Posterior cingulate gyrus (tissue), 11 donors: ENCODE data around the gene SPN.
"Not testable (repeated sequence)": the region's sequence is repeated elsewhere in the genome, so short reads cannot be mapped to it uniquely, and the experiment has no call there.

ENCODE experiments used
- DNase-seq, 10 donors: peaks; one replicate each; pipeline versions ENCODE4 v3.0.0 to v3.0.0-alpha.2; 2020 to 2021; ENCODE audit warnings: mixed read lengths in 3 of 10
- intact Hi-C: fragments of 100-400 bp; cut with DNase I; formaldehyde crosslinking; loops from one replicate; pipeline ENCODE4 v1.15.1; 2023

SPN gene

GRCh38 chr16:29674188-29674587, 11.1 kb downstream of the SPN start:
- DNase-seq = peak; percentile 52 to 96 (median 70)
- intact Hi-C loops = no loop called here

DNA sequence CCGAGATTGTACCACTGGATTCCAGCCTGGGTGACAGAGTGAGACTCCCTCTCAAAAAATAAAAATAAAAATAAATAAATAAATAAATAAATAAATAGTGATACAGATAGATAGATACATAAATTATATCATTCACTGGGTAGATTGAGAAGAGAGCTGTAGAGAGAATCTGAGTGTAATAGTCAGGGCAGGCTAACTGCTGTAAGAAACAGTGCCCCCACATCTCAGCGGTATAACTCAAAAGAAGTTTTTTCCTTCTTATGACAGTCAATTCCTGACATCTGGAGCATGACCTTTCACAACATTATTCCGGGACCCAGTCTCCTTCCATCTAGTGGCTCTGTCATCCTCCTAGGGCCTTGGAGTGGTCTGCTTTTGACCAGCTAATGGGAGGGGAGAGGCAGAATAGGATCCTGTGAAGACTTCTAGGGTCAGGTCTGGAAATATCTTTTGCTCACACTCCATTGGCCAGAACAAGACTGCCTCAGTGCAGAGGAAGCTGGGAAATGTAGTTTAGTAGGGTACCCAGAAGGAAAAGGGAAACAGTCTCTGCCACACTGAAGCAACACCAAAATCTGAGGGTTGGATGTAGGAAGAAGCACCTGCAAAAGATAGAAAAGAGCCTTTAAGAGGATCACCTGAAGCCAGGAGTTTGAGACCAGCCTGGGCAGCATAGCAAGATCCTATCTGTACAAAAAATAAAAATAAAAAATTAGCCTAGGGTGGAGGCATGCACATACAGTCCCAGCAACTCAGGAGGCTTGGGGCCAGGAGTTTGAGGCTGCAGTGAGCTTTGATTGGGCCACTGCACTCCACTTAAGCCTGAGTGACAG, 13.0 kb downstream of the SPN start:
- intact Hi-C loops = no loop called here
- DNase-seq = no peak

DNA sequence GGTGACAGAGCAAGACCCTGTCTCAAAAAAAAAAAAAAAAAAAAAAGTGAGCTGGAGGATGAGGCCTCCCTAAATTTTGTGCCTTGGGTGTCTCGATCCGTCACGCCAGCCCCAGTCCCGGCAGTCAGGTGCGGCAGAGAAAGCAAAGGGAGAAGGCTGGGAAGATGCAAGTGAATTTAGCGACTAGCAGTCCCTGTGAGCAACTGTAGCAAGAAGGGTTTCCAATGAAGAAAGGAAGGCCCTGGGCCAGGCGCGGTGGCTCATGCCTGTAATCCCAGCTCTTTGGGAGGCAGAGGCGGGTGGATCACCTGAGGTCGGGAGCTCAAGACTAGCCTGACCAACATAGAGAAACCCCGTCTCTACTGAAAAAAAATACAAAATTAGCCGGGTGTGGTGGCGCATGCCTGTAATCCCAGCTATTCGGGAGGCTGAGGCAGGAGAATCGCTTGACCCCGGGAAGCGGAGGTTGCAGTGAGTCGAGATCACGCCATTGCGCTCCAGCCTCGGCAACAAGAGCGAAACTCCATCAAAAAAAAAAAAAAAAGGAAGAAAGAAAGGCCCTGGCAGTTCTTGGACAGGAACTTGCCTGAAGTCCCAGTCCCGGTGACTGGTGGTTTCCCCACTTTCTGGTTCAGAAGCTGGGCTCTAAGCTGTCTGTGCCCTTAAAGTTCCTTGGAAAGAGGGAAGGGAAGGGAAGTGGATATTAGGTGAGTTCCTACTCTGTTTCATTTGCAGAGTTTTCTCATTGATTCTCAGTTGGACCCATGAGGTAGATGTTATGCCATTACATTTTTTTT, 14.1 kb downstream of the SPN start:
- DNase-seq = no peak
- intact Hi-C loops = no loop called here

DNA sequence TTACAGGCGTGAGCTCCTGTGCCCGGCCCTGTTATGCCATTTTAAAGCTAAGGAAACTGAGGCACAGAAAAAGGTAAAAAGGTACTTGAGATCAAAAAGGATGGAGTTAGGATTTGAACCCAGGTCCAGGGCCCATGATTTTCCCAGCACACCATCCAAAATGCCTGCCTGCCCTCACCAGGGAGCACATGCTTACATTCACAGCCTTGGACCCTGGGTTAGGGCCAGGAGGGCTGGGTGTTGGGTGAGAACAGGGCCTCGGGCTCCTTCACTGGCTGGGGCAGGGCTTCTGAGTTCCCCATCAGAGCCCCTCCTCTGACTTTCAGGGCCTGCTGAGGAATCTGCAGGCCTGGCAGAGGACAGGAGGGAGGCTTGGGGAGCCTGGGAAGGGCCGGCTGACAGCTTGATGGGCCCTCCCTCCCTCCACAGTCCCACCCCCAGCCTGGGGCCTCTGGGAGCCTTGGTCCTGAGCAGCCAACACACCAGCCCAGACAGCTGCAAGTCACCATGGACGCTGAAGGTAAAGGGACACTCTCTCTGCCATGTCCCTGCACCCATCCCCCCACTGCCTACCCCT, 15.7 kb downstream of the SPN start, which contains the start of gene QPRT:
Gene QPRT, plus strand, starts transcription at position 490 of the 577 bp plus-strand sequence. Its CDS starts 18 bp downstream, at position 508.
- intact Hi-C loops = no loop called here

DNA sequence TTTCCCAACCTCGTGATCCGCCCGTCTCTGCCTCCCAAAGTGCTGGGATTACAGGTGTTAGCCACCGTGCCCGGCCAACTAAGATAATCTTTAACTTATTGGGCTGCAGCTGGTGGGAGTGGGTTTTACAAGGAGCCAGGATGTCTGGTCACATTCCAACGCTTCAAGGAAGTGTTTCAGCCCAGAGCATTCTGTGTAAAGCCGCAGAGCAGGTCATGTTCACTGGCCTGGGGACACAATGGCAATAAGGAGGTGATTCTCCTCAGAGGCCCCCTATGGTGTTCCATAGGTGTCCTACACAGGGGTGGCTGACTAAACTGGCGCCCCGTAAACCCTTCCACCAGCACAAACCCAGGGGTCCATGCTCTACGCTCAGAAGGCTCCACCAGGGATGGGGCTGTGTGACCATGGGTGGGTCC, 17.1 kb downstream of the SPN start:
- intact Hi-C loops = no loop called here
- no peak for DNase-seq

More for the DNA sequence above, 15.7 kb downstream of the SPN start, which contains the start of gene QPRT:
- DNase-seq = peak in 9 of 10 donors; percentile 28 to 92 (median 49)

DNA sequence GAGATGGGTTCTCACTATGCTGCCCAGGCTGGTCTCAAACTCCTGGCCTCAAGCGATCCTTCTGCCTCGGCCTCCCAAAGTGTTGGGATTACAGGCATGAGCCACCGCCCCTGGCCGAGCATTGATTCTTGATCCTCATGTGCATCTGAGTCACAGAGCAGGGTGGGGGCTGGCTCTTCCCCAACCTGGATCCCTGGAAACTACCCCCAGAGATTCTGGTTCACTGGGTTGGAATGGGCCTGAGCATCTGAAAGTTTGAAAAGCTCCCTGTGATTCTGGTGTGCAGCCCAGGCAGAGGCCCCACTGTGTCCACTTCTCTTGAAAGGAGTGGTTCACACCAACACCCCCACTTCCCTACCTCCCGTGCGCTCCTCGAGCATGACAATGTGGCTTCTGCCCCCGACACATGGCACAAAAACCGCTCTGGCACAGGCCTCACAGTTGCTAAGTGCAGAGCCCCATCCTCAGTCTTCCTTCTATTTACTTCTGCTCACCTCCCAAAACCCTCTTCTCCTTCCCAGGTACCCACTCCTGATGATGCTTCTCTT, 20.6 kb downstream of the SPN start:
- no peak for DNase-seq
- intact Hi-C loops = no loop called here

DNA sequence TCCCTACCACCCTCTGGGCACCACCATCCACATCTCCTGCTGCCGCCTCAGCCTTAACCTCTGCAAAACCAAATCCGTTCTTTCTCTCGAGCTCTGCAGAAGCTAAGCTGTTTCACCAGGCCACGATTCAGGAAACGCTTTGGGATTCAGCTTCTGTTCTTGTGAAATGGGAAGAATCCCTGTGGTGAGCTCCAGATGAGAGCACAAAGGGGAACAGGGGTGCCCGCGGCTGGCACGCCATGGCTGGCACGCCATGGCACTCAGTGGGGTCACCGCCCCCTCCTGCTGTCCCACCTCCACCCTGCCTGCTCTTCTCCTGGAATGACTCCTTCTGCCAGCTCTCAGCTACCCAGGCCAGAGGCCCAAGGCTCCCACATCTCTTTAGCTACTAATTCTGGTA, 21.6 kb downstream of the SPN start:
- intact Hi-C loops = no loop called here
- no peak for DNase-seq

DNA sequence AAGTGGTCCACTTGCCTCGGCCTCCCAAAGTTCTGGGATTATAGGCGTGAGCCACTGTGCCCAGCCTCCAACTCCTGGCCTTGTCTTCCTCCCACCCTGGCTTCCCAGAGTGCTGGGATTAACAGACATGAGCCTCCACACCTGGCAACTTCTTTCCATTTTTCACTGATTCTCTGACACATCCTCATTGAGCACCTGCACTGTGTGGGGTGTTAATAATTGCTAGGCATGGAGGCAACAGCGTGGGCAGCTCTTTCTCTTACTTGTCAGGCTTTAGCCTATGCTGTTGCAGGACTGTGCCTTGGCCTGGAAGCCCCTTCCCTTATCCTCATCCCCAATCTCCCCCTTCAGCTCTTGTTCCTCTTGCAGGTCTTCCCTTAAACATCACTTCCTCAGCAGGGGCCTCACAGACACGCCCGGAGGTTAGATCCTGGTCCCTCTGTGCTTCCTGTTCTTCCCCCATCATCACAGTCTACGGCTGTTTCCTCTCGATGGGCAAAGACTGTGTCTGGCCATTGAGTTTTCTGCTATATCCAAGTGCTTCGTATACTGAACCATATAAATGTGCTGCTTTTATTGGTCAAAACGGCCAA, 23.8 kb downstream of the SPN start:
- DNase-seq = no peak
- intact Hi-C loops = no loop called here

GRCh38 chr16:29687755-29688154, 24.7 kb downstream of the SPN start:
- intact Hi-C loops = no loop called here
- no peak for DNase-seq

- DNase-seq = no peak
- intact Hi-C loops = no loop called here
Observed at GRCh38 chr16:29688172-29688571, 25.1 kb downstream of the SPN start.

DNA sequence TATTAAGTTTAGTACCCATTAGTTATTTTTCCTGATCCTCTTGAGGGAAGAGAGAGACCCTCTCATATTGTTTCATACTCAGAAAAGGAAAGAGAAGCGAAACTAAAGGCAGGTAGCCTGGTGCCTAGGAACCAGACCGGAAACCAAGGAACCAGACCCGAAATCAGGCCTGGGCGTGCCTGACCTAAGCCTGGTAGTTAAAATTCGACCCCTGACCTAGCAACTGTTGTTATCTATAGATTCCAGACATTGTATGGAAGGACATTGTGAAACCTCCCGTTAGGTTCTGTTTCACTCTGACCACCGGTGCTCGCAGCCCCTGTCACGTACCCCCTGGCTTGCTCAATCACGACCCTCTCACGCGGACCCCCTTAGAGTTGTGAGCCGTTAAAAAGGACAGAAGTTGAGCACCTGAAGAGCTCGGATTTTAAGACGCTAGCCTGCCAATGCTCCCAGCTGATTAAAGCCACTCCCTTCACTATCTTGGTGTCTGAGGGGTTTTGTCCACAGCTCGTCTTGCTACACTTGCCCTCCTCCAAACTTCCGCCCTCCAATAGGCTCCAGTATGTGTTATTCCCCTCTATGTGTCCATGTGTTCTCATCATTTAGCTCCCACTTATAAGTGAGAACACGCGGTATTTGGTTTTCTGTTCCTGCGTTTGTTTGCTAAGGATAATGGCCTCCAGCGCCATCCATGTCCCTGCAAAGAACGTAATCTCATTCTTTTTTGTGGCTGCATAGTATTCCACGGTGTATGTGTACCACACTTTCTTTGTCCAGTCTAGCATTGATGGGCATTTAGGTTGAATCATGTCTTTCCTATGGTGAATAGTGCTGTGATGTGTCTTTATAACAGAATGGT, 26.7 kb downstream of the SPN start:
- peak in 2 of 10 donors; percentile 5 to 26 for DNase-seq
- intact Hi-C loops = not testable (repeated sequence)

DNA sequence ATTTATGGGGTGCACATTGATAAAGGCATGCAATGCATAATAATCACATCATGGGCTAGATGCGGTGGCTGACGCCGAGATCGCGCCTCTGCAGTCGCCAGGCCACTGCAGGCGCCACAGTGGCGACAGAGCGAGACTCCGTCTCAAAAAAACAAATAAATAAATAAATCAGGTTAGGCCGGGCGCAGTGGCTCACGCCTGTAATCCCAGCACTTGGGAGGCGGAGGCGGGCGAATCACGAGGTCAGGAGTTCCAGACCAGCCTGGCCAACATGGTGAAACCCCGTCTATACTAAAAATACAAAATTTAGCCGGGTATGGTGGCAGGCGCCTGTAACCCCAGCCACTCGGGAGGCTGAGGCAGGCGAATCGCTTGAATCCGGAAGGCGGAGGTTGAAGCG, 29.6 kb downstream of the SPN start:
- peak in 2 of 10 donors; percentile 25 to 50 for DNase-seq
- intact Hi-C loops = not testable (repeated sequence)

DNA sequence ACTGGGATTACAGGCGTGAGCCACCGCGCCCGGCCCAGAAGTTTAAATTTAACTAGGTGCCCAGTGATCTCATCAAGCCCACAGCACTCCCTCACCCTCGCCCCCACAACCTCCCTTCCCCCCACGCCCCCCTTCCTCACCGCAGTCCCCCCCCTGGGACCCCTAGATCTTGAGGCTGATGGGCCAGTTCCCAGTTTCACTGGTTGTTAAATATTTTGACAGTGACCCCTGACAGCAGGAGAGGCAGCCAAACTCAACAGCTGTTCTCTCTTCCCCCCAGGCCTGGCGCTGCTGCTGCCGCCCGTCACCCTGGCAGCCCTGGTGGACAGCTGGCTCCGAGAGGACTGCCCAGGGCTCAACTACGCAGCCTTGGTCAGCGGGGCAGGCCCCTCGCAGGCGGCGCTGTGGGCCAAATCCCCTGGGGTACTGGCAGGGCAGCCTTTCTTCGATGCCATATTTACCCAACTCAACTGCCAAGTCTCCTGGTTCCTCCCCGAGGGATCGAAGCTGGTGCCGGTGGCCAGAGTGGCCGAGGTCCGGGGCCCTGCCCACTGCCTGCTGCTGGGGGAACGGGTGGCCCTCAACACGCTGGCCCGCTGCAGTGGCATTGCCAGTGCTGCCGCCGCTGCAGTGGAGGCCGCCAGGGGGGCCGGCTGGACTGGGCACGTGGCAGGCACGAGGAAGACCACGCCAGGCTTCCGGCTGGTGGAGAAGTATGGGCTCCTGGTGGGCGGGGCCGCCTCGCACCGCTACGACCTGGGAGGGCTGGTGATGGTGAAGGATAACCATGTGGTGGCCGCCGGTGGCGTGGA, 31.5 kb downstream of the SPN start:
- DNase-seq = peak in 3 of 10 donors; percentile 74 to 81 (median 75)
- intact Hi-C loops = no loop called here

DNA sequence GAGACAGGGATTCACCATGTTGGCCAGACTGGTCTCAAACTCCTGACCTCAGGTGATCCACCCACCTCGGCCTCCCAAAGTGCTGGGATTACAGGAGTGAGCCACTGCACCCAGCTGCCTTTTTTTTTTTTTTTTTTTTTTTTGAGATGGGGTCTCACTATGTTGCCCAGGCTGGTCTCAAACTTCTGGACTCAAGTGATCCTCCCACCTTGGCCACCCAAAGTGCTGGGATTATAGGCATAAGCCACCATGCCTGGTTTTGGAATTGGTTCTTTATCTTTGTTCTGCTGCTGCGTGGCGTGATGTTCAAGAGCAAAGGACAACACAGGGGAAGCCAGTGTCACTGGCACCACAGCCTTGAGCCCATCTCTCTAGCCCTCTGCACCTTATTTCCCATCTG, 32.6 kb downstream of the SPN start:
- DNase-seq = peak in 2 of 10 donors; percentile 7 to 31
- intact Hi-C loops = not testable (repeated sequence)

GRCh38 chr16:29696881-29697331, 33.9 kb downstream of the SPN start:
- DNase-seq = peak in 2 of 10 donors; percentile 75 to 80
- intact Hi-C loops = no loop called here

DNA sequence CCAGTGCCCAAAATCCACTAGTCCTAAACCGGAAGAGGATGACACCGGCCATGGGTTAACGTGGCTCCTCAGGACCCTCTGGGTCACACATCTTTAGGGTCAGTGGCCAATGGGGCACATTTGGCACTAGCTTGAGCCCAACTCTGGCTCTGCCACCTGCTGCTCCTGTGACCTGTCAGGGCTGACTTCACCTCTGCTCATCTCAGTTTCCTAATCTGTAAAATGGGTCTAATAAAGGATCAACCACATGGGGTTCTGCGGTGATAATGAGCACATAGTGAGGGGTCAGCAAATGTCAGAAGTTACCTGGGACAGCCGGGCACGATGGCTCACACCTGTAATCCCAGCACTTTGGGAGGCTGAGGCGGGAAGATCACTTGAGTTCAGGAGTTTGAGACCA, 34.3 kb downstream of the SPN start:
- intact Hi-C loops = no loop called here
- DNase-seq = peak in 2 of 10 donors; percentile 7 to 58

DNA sequence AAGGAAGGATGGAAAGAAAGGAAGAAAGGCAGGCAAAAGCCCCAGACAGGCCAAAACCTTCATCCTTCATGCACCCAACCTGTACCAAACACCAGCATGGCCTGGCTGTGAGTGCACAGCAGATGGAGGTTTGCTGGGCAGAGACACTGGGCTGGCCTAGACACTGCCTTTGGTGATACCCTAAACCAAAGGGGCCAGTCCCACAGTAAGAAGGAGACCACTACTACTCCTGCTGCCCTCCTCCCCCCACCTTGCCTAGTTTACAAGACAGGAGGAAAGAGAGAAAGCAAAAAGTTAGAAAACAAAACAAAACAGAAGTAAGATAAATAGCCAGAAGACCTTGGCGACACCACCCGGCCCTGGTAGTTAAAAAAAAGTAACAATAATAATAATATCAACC, 35.0 kb downstream of the SPN start:
- intact Hi-C loops = no loop called here
- DNase-seq = peak in 2 of 10 donors; percentile 22 to 34
